Lower leg skin (tissue), 3 donors: ENCODE measurements around the gene ERFL.

Experiments used
- CTCF ChIP-seq, 3 donors: fragments of 450-650 bp; IDR thresholded peaks; one replicate each; pipeline ENCODE4 v1.5.1; 2016; ENCODE audit warnings: antibody characterized with exemption in 3 of 3, mild to moderate bottlenecking in 3 of 3, moderate library complexity in 2 of 3
- POLR2A ChIP-seq, 2 donors: fragments of 450-650 bp; IDR thresholded peaks; one replicate each; pipeline ENCODE4 v1.6.1; 2016 to 2017; ENCODE audit warnings: antibody characterized with exemption in 2 of 2, mild to moderate bottlenecking in 1 of 2, moderate library complexity in 1 of 2

DNA sequence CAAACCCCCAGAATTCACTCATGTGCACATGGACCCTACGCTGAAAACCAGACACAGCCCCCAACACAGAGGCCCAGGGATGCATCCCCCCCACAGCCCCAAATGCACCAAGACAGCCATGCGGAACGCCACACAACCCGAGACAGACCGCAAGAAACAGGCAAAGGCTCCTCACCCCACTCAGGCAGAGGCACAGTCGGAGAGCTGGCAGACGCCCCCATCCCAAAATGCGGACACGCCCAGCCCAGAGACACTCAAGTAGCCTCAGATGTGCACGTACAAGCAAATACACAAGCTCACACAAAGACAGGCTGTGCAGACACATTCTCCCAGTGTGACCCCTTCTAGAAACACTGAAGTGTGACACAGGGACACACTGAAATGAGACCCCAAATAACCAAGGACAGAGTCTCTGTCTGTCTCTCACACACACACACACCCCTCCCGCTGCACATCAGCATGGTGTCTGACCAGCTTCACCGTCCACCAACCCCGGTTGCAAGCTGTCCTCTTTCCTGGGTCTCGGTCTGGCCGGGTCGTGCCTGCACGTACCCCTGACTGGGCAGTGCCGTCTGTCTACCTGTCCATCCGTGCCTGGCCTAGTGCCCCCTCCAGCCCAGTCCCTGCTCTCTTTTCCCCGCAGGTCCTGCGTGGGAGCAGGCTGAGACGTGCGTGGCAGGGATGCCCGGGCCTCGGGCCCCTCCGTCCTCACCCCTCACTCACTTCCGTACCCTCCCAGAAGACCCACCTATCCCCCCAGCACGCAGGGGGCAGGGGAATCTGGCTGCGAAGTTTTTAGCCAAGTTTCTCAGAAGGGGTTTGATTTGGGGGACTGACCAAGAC, 16.1 kb downstream of the ERFL start:
- TF ChIP-seq CTCF (IDR thresholded peaks at IDR 0.05) (no peak), POLR2A (IDR thresholded peaks at IDR 0.05) (no peak)
